ENCODE results near the gene MRPS18A.

DNA sequence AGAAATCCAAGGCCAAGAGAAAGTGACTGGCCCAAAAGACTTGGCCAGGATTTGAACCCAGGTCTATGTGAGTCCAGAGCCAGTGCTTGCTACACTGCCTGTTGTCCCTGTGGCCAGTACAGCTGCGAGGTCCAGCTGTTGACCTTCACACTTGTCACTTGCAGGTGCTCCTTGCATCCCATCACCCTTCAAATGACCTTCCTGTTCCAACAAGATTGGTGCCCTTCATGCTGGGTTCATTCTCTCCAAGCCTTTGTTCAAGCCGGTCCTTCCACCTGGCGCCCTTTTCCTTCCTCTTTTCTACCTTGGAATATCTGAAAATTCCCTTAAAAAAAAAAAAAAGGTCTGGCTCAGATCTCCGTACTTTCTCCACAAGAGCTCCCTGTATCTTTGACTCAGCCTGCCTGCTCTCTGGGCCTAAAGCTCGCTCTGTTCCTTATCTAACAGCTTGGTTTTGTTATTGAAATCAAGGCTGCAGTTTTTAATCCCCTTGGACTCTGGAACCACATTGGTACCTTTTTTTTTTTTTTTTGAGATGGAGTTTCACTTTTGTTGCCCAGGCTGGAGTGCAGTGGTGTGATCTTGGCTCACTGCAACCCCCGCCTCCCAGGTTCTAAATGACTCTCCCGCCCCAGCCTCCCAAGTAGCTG lies 22.2 kb upstream of the MRPS18A start:
- TF ChIP-seq POLR2A (IDR thresholded peaks at IDR 0.05): no peak
- TF ChIP-seq, protein P1, sequence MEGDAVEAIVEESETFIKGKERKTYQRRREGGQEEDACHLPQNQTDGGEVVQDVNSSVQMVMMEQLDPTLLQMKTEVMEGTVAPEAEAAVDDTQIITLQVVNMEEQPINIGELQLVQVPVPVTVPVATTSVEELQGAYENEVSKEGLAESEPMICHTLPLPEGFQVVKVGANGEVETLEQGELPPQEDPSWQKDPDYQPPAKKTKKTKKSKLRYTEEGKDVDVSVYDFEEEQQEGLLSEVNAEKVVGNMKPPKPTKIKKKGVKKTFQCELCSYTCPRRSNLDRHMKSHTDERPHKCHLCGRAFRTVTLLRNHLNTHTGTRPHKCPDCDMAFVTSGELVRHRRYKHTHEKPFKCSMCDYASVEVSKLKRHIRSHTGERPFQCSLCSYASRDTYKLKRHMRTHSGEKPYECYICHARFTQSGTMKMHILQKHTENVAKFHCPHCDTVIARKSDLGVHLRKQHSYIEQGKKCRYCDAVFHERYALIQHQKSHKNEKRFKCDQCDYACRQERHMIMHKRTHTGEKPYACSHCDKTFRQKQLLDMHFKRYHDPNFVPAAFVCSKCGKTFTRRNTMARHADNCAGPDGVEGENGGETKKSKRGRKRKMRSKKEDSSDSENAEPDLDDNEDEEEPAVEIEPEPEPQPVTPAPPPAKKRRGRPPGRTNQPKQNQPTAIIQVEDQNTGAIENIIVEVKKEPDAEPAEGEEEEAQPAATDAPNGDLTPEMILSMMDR (IDR thresholded peaks at IDR 0.05): no peak

Measured in vagina (tissue), 2 donors.